ENCODE measurements around the gene CDH4.

GRCh38 chr20:61518424-61518951 is 266.4 kb downstream of the CDH4 start:
- TF ChIP-seq POLR2AphosphoS5 (IDR thresholded peaks at IDR 0.05) (no peak), CTCF (IDR thresholded peaks at IDR 0.05) (no peak), EP300 (IDR thresholded peaks at IDR 0.05) (no peak)

All from sigmoid colon (tissue), 4 donors.